HL-60 (cell line): ENCODE measurements around the gene DNAH1.
"Not testable (repeated sequence)": the region's sequence is repeated elsewhere in the genome, so short reads cannot be mapped to it uniquely, and the experiment has no call there.

ENCODE experiments used
- DNase-seq, 2 experiments: peaks; one replicate each; pipeline ENCODE4 v3.0.0-alpha.2; 2010 to 2020; ENCODE audit warnings: low read depth in 1 of 2, low spot score in 1 of 2
- H3K27ac ChIP-seq: fragments of 250-450 bp; sonication (Bioruptor Pico); replicated peaks from 2 replicates; pipeline ENCODE4 v1.5.1; 2020; ENCODE audit warnings: mild to moderate bottlenecking, moderate library complexity
- H3K27me3 ChIP-seq: fragments of 250-450 bp; sonication (Bioruptor Pico); 2 replicates; pipeline ENCODE4 v1.5.1; 2021; ENCODE audit warnings: mild to moderate bottlenecking, moderate library complexity; ENCODE audit not compliant: insufficient read depth, poor library complexity, severe bottlenecking
- H3K4me3 ChIP-seq: replicated peaks from 2 replicates; pipeline ENCODE4 v1.5.1; 2011; ENCODE audit warnings: mild to moderate bottlenecking, control low read depth, low read length; ENCODE audit not compliant: insufficient read depth
- GABPA ChIP-seq: IDR thresholded peaks from 2 replicates; pipeline ENCODE4 v1.6.1; 2012; ENCODE audit warnings: low read depth
- POLR2AphosphoS5 ChIP-seq: IDR thresholded peaks from 2 replicates; pipeline ENCODE4 v1.6.1; 2012; ENCODE audit warnings: low read depth
- SPI1 ChIP-seq: IDR thresholded peaks from 2 replicates; pipeline ENCODE4 v1.6.1; 2012; ENCODE audit warnings: low read depth, mild to moderate bottlenecking, borderline replicate concordance
- TF ChIP-seq, protein P1 (sequence below): IDR thresholded peaks from 2 replicates; pipeline ENCODE4 v1.6.1; 2012; ENCODE audit warnings: low read depth; ENCODE audit not compliant: insufficient replicate concordance
- TF ChIP-seq, protein P2 (sequence below): IDR thresholded peaks from one replicate; pipeline ENCODE4 v1.5.1; 2011; ENCODE audit warnings: low read length, control low read depth, inconsistent platforms; ENCODE audit not compliant: insufficient read depth

DNAH1 gene

DNA sequence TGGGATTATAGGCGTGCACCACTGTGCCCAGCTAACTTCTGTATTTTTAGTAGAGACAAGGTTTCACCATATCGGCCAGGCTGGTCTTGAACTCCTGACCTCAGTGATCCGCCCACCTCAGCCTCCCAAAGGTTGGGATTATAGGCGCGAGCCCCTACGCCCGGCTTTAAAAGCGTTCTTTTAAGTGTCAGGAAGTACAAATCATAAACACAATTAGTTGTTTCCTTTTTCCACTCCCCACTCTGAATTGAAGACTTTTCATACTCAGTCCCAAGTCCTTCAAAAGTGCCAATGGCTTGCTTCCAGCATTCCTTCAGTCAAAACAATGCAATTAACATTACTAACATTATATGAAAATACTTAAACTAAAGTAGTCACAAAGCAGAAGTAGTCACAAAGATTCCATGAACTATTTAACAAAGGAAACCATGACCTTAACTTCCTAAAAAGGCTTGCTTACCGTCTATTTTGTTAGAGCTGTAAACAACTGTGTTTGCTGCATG lies 45.8 kb upstream of the DNAH1 start:
- TF ChIP-seq, protein P1, sequence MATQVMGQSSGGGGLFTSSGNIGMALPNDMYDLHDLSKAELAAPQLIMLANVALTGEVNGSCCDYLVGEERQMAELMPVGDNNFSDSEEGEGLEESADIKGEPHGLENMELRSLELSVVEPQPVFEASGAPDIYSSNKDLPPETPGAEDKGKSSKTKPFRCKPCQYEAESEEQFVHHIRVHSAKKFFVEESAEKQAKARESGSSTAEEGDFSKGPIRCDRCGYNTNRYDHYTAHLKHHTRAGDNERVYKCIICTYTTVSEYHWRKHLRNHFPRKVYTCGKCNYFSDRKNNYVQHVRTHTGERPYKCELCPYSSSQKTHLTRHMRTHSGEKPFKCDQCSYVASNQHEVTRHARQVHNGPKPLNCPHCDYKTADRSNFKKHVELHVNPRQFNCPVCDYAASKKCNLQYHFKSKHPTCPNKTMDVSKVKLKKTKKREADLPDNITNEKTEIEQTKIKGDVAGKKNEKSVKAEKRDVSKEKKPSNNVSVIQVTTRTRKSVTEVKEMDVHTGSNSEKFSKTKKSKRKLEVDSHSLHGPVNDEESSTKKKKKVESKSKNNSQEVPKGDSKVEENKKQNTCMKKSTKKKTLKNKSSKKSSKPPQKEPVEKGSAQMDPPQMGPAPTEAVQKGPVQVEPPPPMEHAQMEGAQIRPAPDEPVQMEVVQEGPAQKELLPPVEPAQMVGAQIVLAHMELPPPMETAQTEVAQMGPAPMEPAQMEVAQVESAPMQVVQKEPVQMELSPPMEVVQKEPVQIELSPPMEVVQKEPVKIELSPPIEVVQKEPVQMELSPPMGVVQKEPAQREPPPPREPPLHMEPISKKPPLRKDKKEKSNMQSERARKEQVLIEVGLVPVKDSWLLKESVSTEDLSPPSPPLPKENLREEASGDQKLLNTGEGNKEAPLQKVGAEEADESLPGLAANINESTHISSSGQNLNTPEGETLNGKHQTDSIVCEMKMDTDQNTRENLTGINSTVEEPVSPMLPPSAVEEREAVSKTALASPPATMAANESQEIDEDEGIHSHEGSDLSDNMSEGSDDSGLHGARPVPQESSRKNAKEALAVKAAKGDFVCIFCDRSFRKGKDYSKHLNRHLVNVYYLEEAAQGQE = no peak
- TF ChIP-seq SPI1 (no peak), GABPA (no peak), POLR2AphosphoS5 (no peak)
- TF ChIP-seq, protein P2, sequence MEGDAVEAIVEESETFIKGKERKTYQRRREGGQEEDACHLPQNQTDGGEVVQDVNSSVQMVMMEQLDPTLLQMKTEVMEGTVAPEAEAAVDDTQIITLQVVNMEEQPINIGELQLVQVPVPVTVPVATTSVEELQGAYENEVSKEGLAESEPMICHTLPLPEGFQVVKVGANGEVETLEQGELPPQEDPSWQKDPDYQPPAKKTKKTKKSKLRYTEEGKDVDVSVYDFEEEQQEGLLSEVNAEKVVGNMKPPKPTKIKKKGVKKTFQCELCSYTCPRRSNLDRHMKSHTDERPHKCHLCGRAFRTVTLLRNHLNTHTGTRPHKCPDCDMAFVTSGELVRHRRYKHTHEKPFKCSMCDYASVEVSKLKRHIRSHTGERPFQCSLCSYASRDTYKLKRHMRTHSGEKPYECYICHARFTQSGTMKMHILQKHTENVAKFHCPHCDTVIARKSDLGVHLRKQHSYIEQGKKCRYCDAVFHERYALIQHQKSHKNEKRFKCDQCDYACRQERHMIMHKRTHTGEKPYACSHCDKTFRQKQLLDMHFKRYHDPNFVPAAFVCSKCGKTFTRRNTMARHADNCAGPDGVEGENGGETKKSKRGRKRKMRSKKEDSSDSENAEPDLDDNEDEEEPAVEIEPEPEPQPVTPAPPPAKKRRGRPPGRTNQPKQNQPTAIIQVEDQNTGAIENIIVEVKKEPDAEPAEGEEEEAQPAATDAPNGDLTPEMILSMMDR = no peak
- peak overlapping the region; percentile 44 for H3K27ac ChIP-seq
- no peaks in the 10 kb centered on the region for H3K27me3 ChIP-seq
- DNase-seq = peak in 1 of 2 experiments; percentile 30
- no peak overlapping the region for H3K4me3 ChIP-seq

DNA sequence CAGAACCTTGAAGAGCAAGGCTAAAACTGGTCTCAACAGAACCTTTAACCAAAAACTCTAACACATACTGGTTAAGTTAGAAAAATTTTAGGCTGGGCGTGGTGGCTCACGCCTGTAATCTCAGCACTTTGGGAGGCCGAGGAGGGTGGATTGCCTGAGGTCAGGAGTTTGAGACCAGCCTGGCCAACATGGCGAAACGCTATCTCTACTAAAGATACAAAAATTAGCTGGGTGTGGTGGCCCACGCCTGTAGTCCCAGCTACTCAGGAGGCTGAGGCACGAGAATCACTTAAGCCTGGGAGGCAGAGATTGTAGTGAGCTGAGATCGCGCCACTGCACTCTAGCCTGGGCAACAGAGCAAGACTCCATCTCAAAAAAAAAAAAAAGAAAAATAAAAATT lies 43.9 kb upstream of the DNAH1 start:
- H3K27me3 ChIP-seq, DNase-seq, H3K27ac ChIP-seq, H3K4me3 ChIP-seq: not testable (repeated sequence)

DNA sequence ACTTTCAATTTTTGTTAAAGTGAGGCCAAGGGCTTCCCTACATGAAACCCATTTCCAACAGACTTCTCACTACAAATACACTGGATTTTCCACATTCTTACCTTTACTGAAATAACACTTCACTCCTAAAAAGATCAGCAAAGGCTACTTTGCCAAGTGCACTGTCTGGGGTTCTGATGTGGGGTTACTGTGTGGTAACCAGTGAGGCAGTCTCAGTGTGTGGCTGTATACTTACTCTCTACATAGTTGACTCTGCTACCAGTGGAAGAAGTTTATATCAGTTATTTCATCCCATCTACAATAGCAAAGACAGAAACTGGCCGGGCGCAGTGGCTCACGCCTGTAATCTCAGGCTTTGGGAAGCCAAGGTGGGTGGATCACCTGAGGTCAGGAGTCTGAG lies 43.3 kb upstream of the DNAH1 start:
- Histone ChIP-seq H3K4me3 (no peak overlapping the region), H3K27me3 (no peaks in the 10 kb centered on the region), H3K27ac (no peak overlapping the region)
- TF ChIP-seq SPI1 = no peak
- TF ChIP-seq GABPA = no peak
- TF ChIP-seq, protein P1 = no peak
- TF ChIP-seq POLR2AphosphoS5 = no peak
- TF ChIP-seq, protein P2 = no peak
- no peak for DNase-seq

DNA sequence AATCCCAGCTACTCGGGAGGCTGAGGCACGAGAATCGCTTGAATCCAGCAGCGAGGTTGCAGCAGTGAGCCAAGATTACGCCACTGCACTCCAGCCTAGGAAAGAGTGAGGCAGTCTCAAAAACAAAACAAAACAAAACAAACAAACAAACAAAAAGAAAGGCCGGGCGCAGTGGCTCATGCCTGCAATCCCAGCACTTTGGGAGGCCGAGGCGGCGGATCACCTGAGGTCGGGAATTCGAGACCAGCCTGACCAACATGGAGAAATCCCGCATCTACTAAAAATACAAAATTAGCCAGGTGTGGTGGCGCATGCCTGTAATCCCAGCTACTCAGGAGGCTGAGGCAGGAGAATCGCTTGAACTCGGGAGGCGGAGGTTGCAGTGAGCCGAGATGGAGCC lies 41.3 kb upstream of the DNAH1 start:
- DNase-seq, H3K27ac ChIP-seq, H3K4me3 ChIP-seq, H3K27me3 ChIP-seq: not testable (repeated sequence)

DNA sequence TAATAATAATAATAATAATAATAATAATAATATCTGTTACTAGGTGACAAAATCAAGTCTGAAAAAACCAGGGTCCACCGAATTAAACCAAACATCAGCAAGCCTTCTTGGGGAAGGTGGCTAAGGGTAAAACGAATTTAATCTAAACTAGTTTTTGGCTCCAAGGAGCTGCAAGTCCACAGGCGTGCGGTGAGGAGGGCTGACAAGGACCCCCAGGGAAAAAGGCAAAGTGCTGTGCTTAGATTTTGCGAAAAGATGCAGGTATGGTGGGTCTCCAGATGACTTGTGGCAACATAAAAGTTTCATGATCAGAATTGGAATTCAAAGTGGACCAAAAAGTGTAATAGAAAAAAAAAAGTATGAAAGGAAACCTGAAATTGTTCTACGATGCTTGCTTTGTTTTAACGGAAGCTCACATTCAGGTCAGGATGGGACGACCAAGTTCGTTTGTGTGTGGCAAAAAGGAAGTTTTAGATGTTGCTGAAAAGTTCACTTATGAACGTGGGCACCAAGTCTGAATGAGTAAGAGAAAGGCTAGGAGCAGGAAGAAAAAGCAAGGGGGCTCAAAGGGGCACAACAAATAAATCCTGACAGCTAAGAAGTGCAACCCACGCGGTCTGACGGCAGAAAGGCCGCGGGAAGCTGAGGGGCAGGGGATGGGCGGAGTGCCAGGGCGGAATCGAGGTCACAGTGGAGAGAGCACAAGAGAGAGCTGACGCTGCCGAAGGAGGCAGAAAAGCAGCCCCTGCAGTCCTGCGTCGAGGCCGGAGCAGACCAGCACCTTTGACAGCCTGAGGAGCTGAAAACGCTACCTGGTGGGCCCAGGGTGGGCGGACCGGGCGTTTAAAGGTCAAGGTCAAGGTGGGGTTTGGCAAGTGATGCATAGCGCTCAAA lies 38.8 kb upstream of the DNAH1 start:
- DNase-seq = peak in 1 of 2 experiments; percentile 67
- H3K27ac ChIP-seq = peak overlapping the region; percentile 92
- H3K4me3 ChIP-seq = peak overlapping the region; percentile 86
- TF ChIP-seq SPI1 (no peak), GABPA (no peak), POLR2AphosphoS5 (peak; percentile 46; the same call in 1 of the 2 replicates)
- TF ChIP-seq, protein P1 = no peak
- TF ChIP-seq, protein P2 = no peak
- no peaks in the 10 kb centered on the region for H3K27me3 ChIP-seq
